ENCODE data around the gene TENM4.

DNA sequence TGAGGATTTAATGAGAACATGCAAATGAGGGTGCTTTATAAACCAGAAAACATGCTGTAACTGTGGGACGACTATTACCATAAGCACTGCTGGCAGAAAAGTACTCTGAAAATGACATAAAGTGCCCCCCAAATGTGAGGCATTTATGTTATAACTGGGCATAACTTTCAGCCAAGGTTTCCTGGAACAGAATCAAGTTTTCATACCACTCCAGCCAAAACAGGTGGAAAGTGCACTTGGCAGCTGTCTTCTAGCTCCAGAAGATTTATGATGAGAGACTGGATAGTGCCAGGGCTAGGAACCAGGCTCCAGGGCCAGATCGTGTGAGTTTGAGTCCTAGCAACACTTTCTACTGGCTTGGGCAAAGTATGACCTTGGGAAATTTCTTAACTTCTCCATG lies 339.2 kb downstream of the TENM4 start:
- no peak for TF ChIP-seq CTCF (IDR thresholded peaks at IDR 0.05)
- TF ChIP-seq POLR2A (IDR thresholded peaks at IDR 0.05), result no peak

Measured in heart left ventricle (tissue), 13 donors.